HCT116 (cell line): ENCODE measurements around the gene COL18A1. TPM values are rescaled to one million over a fixed set of nuclear protein-coding genes. Genes with fewer than 3 reads are reported as not detected.

ENCODE experiments used
- ATAC-seq: fragments of 200-7000 bp; cut with Tn5 transposase; 2 replicates; pipeline ENCODE4 v1.9.1; 2020; ENCODE audit warnings: mild to moderate bottlenecking, moderate library complexity
- BruUV-seq: library from RNA; stranded (reverse); fragments of 400-500 nt; replicated peaks from 2 replicates; lab custom pipeline; 2021; lab: Mats Ljungman, UMichigan
- CTCF ChIA-PET: fragments of 300-600 bp; sonication (Branson Sonifier 250); formaldehyde crosslinking; loops from one replicate; lab custom pipeline; 2021; ENCODE audit warnings: antibody characterized with exemption; lab: Charles Lee
- POLR2A ChIA-PET: fragments of 300-600, 350-600 bp; sonication (Branson Sonifier 250); formaldehyde crosslinking; loops from one replicate; lab custom pipeline; 2021; ENCODE audit warnings: antibody characterized with exemption; lab: Charles Lee
- RAD21 ChIA-PET, 2 experiments: fragments of 300-600 bp; sonication (Branson Sonifier 250); formaldehyde crosslinking; loops; one replicate each; lab custom pipeline; 2023; ENCODE audit warnings: low total read pairs in 2 of 2; ENCODE audit not compliant: uncharacterized antibody in 2 of 2, unreplicated experiment in 2 of 2, low non-redundant PET in 1 of 2; lab: Charles Lee
- DNase-seq: peaks from one replicate; pipeline ENCODE4 v3.0.0-alpha.2; 2010; ENCODE audit warnings: low read depth, low spot score
- H2AFZ ChIP-seq: fragments of 200-600 bp; shearing (Covaris generic), sonication (generic); 2 replicates; pipeline ENCODE4 v1.6.1; 2017; ENCODE audit warnings: low read depth, mixed run types, mixed read lengths, antibody characterized with exemption, low read length; ENCODE audit not compliant: poor library complexity, severe bottlenecking
- H3K27ac ChIP-seq: 2 replicates; pipeline ENCODE4 v1.5.1; 2012; ENCODE audit warnings: low read depth, low read length
- H3K27me3 ChIP-seq: fragments of 200-600 bp; sonication (generic); 2 replicates; pipeline ENCODE4 v1.6.1; 2016; ENCODE audit warnings: mixed run types, low read length, mixed read lengths; ENCODE audit not compliant: insufficient read depth
- H3K36me3 ChIP-seq, 2 experiments: fragments of 200-500 bp in 1 of 2; fragments of 200-600 bp in 1 of 2; sonication (Bioruptor generic) in 1 of 2; sonication (generic) in 1 of 2; 2 replicates each; pipeline versions ENCODE4 v1.5.1 to v1.6.1; 2014 to 2016; ENCODE audit warnings: low read length in 2 of 2, inconsistent platforms in 1 of 2, mixed read lengths in 1 of 2, mixed run types in 1 of 2; ENCODE audit not compliant: insufficient read depth in 2 of 2, control insufficient read depth in 1 of 2
- H3K4me1 ChIP-seq, 2 experiments: fragments of 200-600 bp in 1 of 2; sonication (generic) in 1 of 2; 2 replicates each; pipeline versions ENCODE4 v1.5.1 to v1.6.1; 2012 to 2017; ENCODE audit warnings: low read length in 2 of 2, inconsistent platforms in 1 of 2, mild to moderate bottlenecking in 1 of 2, mixed read lengths in 1 of 2, mixed run types in 1 of 2, moderate library complexity in 1 of 2; ENCODE audit not compliant: insufficient read depth in 2 of 2, control insufficient read depth in 1 of 2
- H3K4me2 ChIP-seq: fragments of 200-600 bp; sonication (generic); 2 replicates; pipeline ENCODE4 v1.6.1; 2017; ENCODE audit warnings: mixed run types, low read length, mixed read lengths
- H3K4me3 ChIP-seq, 2 experiments: fragments of 200-600 bp in 1 of 2; sonication (generic) in 1 of 2; replicated peaks in 1 of 2; 2 replicates each; pipeline ENCODE4 v1.5.1; 2011 to 2016; ENCODE audit warnings: low read length in 2 of 2, control low read depth in 1 of 2, low read depth in 1 of 2, mild to moderate bottlenecking in 1 of 2, mixed read lengths in 1 of 2, mixed run types in 1 of 2
- H3K79me2 ChIP-seq: fragments of 200-600 bp; sonication (generic); 2 replicates; pipeline ENCODE4 v1.6.1; 2017; ENCODE audit warnings: mild to moderate bottlenecking, mixed run types, low read length, moderate library complexity, mixed read lengths; ENCODE audit not compliant: insufficient read depth
- H3K9ac ChIP-seq: fragments of 200-600 bp; sonication (generic); 2 replicates; pipeline ENCODE4 v1.6.1; 2016; ENCODE audit warnings: low read length, mixed read lengths
- H3K9me2 ChIP-seq: fragments of 200-600 bp; sonication (generic), shearing (Covaris generic); 2 replicates; pipeline ENCODE4 v1.6.1; 2017; ENCODE audit warnings: mixed run types, mild to moderate bottlenecking, moderate library complexity; ENCODE audit not compliant: insufficient read depth
- H3K9me3 ChIP-seq, 2 experiments: fragments of 200-500 bp in 1 of 2; fragments of 200-600 bp in 1 of 2; sonication (Bioruptor generic) in 1 of 2; sonication (generic) in 1 of 2; 2 replicates each; pipeline ENCODE4 v1.6.1; 2014 to 2017; ENCODE audit warnings: low read length in 2 of 2, mixed read lengths in 2 of 2, inconsistent platforms in 1 of 2, low read depth in 1 of 2, mild to moderate bottlenecking in 1 of 2, mixed run types in 1 of 2, moderate library complexity in 1 of 2; ENCODE audit not compliant: control insufficient read depth in 1 of 2, insufficient read depth in 1 of 2
- H4K20me1 ChIP-seq: fragments of 200-600 bp; sonication (generic), shearing (Covaris generic); 2 replicates; pipeline ENCODE4 v1.6.1; 2017; ENCODE audit warnings: mixed run types, mild to moderate bottlenecking, moderate library complexity; ENCODE audit not compliant: insufficient read depth
- CBX3 ChIP-seq: IDR thresholded peaks from 2 replicates; pipeline ENCODE4 v1.6.1; 2012; ENCODE audit warnings: low read depth
- ELF1 ChIP-seq: IDR thresholded peaks from 2 replicates; pipeline ENCODE4 v1.6.1; 2012; ENCODE audit warnings: low read depth, borderline replicate concordance
- EZH2 ChIP-seq: fragments of 200-600 bp; sonication (generic); IDR thresholded peaks from 2 replicates; pipeline ENCODE4 v1.6.1; 2017; ENCODE audit warnings: antibody characterized with exemption, mixed run types
- EZH2phosphoT487 ChIP-seq: fragments of 200-600 bp; IDR thresholded peaks from 2 replicates; pipeline ENCODE4 v1.6.1; 2018; ENCODE audit warnings: antibody characterized with exemption, borderline replicate concordance
- JUND ChIP-seq: IDR thresholded peaks from 2 replicates; pipeline ENCODE4 v1.6.1; 2012
- POLR2A ChIP-seq: IDR thresholded peaks from 2 replicates; pipeline ENCODE4 v1.7.0; 2011; ENCODE audit warnings: borderline replicate concordance; ENCODE audit not compliant: insufficient read depth, insufficient read length; ENCODE audit errors: extremely low read depth
- POLR2AphosphoS5 ChIP-seq: IDR thresholded peaks from 2 replicates; pipeline ENCODE4 v1.6.1; 2011; ENCODE audit warnings: mild to moderate bottlenecking, low read depth, low read length, moderate library complexity
- SIN3A ChIP-seq: IDR thresholded peaks from 2 replicates; pipeline ENCODE4 v1.6.1; 2012; ENCODE audit warnings: low read depth
- SP1 ChIP-seq: IDR thresholded peaks from 2 replicates; pipeline ENCODE4 v1.6.1; 2012; ENCODE audit warnings: low read depth
- SRF ChIP-seq: IDR thresholded peaks from 2 replicates; pipeline ENCODE4 v1.6.1; 2012; ENCODE audit warnings: low read depth
- TCF7L2 ChIP-seq: IDR thresholded peaks from 2 replicates; pipeline ENCODE4 v1.7.0; 2011; ENCODE audit warnings: borderline replicate concordance, inconsistent platforms; ENCODE audit not compliant: insufficient read depth, insufficient read length; ENCODE audit errors: extremely low read depth
- YY1 ChIP-seq: IDR thresholded peaks from 2 replicates; pipeline ENCODE4 v1.6.1; 2011; ENCODE audit warnings: low read length, low read depth, moderate library complexity, mild to moderate bottlenecking; ENCODE audit not compliant: insufficient replicate concordance; ENCODE audit errors: extremely low read depth
- ZFX ChIP-seq: fragments of 450-650 bp; IDR thresholded peaks from 2 replicates; pipeline ENCODE4 v1.6.1; 2017
- ZNF274 ChIP-seq: fragments of 200-500 bp; sonication (Bioruptor generic); IDR thresholded peaks from 2 replicates; pipeline ENCODE4 v1.6.1; 2014; ENCODE audit warnings: mild to moderate bottlenecking, low read depth, low read length, inconsistent platforms
- intact Hi-C: fragments of 100-400 bp; cut with micrococcal nuclease; formaldehyde crosslinking; loops from 2 replicates; pipeline ENCODE4 v1.10.0; 2022
- total RNA-seq: library from RNA; stranded (reverse); gene quantifications from one replicate; pipeline ENCODE4 v1.2.1, GENCODE V29; 2021; ENCODE audit not compliant: unreplicated experiment
- TF ChIP-seq, protein P1 (sequence below): IDR thresholded peaks from 2 replicates; pipeline ENCODE4 v1.6.1; 2012
- TF ChIP-seq, protein P2 (sequence below): IDR thresholded peaks from 2 replicates; pipeline ENCODE4 v1.6.1; 2012; ENCODE audit warnings: low read depth
- TF ChIP-seq, protein P3 (sequence below): IDR thresholded peaks from 2 replicates; pipeline ENCODE4 v1.6.1; 2012
- TF ChIP-seq, protein P4 (sequence below): IDR thresholded peaks from 2 replicates; pipeline ENCODE4 v1.6.1; 2011; ENCODE audit warnings: mild to moderate bottlenecking, low read length, moderate library complexity; ENCODE audit not compliant: insufficient replicate concordance; ENCODE audit errors: extremely low read depth
- TF ChIP-seq, protein P5 (sequence below), 3 experiments: fragments of 200-600 bp in 1 of 3; sonication (generic) in 1 of 3; IDR thresholded peaks in 2 of 3; conservative IDR thresholded peaks in 1 of 3; 2 replicates each; pipeline ENCODE4 v1.5.1; 2012 to 2017; ENCODE audit warnings: low read depth in 2 of 3, low read length in 2 of 3, antibody characterized with exemption in 1 of 3, borderline replicate concordance in 1 of 3, control low read depth in 1 of 3, mild to moderate bottlenecking in 1 of 3, mixed read lengths in 1 of 3, mixed run types in 1 of 3, moderate library complexity in 1 of 3; ENCODE audit not compliant: insufficient read depth in 1 of 3

The COL18A1 gene
- total RNA-seq, 1 experiment from 2014 or later: 59.5 TPM

DNA sequence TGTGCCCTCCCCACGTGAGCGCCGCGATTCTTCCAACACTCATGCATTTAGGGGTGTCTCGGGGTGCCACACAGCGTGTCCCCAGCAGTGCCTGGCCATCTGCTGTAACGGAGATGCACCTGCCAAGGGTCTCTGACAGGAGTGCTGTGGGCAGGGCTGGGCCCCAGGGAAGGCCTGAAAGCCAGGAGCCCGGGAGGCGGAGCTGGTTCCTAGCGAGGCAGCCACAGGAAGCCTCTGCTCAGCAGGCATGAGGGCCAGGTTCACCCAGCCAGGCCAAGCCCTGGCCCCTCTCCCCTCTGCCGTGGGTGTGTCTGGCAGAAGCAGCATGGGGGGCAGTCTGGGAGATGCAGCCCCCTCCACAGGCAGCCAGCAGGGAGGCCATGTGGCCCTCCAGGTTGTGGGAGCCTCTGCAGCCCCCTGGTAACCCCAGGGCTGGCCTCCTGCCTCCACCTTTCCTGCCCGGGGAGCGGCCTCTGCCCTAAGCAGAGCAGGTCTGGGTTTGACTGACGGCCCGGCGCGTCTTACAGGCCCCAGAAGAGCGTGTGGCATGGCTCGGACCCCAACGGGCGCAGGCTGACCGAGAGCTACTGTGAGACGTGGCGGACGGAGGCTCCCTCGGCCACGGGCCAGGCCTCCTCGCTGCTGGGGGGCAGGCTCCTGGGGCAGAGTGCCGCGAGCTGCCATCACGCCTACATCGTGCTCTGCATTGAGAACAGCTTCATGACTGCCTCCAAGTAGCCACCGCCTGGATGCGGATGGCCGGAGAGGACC is 106.9 kb downstream of the COL18A1 start:
- ChIA-PET POLR2A (no interaction called here), RAD21 (no interaction called here), CTCF (no interaction called here)
- intact Hi-C loops: no loop called here
- Histone ChIP-seq H3K9ac (no peak overlapping the region), H3K27ac (no peak overlapping the region), H3K9me2 (no peaks in the 10 kb centered on the region), H3K79me2 (peaks cover 4% of the 10 kb centered on the region; the same call in 1 of the 2 replicates), H3K36me3 (peaks cover 4 to 6% of the 10 kb centered on the region in 2 experiments; a peak in 2 of 4 replicates), H3K4me1 (no peaks in the 10 kb centered on the region; a peak in 1 of 4 replicates), H2AFZ (no peak overlapping the region), H3K4me3 (no peak overlapping the region), H3K27me3 (no peaks in the 10 kb centered on the region), H4K20me1 (no peaks in the 10 kb centered on the region), H3K9me3 (no peaks in the 10 kb centered on the region), H3K4me2 (no peak overlapping the region)
- no TSS peak for BruUV-seq
- ATAC-seq (peak; percentile 19; the same call in 1 of the 2 replicates), DNase-seq (no peak)
- TF ChIP-seq, protein P1, sequence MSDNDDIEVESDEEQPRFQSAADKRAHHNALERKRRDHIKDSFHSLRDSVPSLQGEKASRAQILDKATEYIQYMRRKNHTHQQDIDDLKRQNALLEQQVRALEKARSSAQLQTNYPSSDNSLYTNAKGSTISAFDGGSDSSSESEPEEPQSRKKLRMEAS: no peak
- TF ChIP-seq, protein P2, sequence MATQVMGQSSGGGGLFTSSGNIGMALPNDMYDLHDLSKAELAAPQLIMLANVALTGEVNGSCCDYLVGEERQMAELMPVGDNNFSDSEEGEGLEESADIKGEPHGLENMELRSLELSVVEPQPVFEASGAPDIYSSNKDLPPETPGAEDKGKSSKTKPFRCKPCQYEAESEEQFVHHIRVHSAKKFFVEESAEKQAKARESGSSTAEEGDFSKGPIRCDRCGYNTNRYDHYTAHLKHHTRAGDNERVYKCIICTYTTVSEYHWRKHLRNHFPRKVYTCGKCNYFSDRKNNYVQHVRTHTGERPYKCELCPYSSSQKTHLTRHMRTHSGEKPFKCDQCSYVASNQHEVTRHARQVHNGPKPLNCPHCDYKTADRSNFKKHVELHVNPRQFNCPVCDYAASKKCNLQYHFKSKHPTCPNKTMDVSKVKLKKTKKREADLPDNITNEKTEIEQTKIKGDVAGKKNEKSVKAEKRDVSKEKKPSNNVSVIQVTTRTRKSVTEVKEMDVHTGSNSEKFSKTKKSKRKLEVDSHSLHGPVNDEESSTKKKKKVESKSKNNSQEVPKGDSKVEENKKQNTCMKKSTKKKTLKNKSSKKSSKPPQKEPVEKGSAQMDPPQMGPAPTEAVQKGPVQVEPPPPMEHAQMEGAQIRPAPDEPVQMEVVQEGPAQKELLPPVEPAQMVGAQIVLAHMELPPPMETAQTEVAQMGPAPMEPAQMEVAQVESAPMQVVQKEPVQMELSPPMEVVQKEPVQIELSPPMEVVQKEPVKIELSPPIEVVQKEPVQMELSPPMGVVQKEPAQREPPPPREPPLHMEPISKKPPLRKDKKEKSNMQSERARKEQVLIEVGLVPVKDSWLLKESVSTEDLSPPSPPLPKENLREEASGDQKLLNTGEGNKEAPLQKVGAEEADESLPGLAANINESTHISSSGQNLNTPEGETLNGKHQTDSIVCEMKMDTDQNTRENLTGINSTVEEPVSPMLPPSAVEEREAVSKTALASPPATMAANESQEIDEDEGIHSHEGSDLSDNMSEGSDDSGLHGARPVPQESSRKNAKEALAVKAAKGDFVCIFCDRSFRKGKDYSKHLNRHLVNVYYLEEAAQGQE: no peak
- TF ChIP-seq CBX3 (no peak), ELF1 (no peak), YY1 (no peak), EZH2 (no peak), ZNF274 (no peak), POLR2A (no peak), SRF (no peak), ZFX (no peak), SP1 (no peak), TCF7L2 (no peak), POLR2AphosphoS5 (no peak), JUND (no peak), EZH2phosphoT487 (no peak), SIN3A (no peak)
- TF ChIP-seq, protein P3, sequence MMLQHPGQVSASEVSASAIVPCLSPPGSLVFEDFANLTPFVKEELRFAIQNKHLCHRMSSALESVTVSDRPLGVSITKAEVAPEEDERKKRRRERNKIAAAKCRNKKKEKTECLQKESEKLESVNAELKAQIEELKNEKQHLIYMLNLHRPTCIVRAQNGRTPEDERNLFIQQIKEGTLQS: no peak
- TF ChIP-seq, protein P4, sequence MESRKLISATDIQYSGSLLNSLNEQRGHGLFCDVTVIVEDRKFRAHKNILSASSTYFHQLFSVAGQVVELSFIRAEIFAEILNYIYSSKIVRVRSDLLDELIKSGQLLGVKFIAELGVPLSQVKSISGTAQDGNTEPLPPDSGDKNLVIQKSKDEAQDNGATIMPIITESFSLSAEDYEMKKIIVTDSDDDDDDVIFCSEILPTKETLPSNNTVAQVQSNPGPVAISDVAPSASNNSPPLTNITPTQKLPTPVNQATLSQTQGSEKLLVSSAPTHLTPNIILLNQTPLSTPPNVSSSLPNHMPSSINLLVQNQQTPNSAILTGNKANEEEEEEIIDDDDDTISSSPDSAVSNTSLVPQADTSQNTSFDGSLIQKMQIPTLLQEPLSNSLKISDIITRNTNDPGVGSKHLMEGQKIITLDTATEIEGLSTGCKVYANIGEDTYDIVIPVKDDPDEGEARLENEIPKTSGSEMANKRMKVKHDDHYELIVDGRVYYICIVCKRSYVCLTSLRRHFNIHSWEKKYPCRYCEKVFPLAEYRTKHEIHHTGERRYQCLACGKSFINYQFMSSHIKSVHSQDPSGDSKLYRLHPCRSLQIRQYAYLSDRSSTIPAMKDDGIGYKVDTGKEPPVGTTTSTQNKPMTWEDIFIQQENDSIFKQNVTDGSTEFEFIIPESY: no peak
- TF ChIP-seq, protein P5, sequence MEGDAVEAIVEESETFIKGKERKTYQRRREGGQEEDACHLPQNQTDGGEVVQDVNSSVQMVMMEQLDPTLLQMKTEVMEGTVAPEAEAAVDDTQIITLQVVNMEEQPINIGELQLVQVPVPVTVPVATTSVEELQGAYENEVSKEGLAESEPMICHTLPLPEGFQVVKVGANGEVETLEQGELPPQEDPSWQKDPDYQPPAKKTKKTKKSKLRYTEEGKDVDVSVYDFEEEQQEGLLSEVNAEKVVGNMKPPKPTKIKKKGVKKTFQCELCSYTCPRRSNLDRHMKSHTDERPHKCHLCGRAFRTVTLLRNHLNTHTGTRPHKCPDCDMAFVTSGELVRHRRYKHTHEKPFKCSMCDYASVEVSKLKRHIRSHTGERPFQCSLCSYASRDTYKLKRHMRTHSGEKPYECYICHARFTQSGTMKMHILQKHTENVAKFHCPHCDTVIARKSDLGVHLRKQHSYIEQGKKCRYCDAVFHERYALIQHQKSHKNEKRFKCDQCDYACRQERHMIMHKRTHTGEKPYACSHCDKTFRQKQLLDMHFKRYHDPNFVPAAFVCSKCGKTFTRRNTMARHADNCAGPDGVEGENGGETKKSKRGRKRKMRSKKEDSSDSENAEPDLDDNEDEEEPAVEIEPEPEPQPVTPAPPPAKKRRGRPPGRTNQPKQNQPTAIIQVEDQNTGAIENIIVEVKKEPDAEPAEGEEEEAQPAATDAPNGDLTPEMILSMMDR (IDR thresholded peaks at IDR 0.05 in 2 of 3, conservative IDR thresholded peaks at IDR 0.05 in 1 of 3; ENCODE audit: borderline replicate concordance in 1 of 3, insufficient read depth in 1 of 3, low read depth in 2 of 3, low read length in 2 of 3): no peak
